SH-SY5Y (cell line): ENCODE data around the gene RSAD2.

Experiments used
- GATA2 ChIP-seq: IDR thresholded peaks from 2 replicates; pipeline ENCODE4 v1.6.1; 2011; ENCODE audit warnings: mild to moderate bottlenecking, low read depth, low read length
- GATA3 ChIP-seq: IDR thresholded peaks from 2 replicates; pipeline ENCODE4 v1.6.1; 2011; ENCODE audit warnings: low read depth, mild to moderate bottlenecking, low read length, moderate library complexity

RSAD2 gene

DNA sequence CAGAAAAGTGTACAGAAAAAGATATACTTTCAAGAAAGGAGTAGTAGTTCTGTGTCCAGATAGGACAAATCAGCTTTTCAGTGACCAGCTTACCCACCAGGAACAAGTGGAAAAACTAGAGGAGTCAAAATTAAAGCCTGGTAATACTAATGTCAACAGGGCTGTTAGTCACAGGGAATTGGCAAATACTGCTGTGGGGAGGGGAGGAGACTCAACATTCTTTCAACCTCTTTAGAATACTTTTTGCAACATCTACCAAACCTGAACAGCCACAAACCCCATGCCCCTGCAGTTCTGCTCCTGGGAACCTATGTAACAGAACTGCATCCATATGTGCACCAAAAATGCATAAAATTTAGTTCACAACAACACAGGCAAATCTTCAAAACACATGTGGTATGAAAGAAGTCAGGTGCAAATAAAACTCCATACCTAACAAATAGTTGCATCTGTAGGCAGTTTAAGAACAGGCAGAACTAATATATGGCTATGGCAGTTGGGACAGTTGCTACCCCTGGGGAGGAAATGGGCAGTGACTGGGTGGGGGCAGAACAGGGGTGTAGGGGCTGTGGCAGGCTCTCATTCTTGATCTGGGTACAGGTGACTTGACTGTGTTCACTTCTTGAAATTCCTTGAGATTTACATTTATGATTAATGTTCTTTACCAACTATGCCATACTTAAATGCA, 21.6 kb upstream of the RSAD2 start:
- TF ChIP-seq GATA2 (no peak), GATA3 (no peak)

DNA sequence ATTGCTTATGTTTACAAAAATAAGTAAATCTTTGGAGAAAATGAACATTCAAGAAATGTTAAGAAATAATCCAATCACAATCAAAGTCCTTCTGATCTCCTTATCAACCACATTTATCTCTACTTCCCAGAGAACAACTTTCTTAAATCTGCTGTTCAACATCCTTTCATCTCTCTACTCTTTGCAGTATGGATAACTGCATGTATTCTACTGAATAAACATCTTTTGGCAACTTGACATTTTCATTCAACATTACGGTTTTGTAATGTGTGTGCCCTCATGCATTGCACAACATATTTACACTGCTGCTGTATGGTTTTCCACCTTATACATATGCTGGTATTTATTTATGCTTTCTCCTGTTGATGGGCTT, 21.0 kb upstream of the RSAD2 start:
- TF ChIP-seq GATA2: no peak
- no peak for TF ChIP-seq GATA3

DNA sequence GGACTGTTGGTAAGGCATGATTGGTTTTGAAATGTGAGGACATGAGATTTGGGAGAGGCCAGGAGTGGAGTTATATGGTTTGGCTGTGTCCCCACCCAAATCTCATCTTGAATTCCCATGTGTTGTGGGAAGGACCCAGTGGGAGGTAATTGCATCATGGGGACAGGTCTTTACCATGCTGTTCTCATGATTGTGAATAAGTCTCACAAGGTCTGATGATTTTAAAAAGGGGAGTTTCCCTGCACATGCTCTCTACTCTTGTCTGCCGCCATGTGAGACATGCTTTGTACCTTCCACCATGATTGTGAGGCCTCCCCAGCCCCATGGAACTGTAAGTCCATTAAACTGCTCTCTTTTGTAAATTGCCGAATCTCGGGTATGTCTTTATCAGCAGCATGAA, 17.3 kb upstream of the RSAD2 start:
- no peak for TF ChIP-seq GATA3
- no peak for TF ChIP-seq GATA2

DNA sequence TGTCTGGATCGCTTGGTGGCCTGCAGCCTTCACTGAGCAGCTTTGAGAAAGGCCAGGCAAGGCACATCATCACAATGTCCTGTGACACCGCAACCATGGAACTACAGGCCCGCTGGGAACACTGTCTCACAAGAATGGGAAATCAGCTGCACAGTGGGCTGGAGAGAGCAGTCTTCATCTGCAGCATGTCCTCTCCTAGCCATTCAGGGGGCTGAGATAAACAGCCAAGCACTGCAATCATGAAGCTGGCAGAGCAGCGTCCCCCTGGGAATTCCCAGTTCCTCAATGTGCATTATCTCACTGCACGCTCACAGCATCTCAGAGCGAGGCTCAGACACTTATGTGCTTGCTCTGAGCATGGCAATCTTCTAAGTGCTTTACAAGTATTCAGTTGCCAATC, 13.8 kb upstream of the RSAD2 start:
- TF ChIP-seq GATA2 (no peak), GATA3 (no peak)

DNA sequence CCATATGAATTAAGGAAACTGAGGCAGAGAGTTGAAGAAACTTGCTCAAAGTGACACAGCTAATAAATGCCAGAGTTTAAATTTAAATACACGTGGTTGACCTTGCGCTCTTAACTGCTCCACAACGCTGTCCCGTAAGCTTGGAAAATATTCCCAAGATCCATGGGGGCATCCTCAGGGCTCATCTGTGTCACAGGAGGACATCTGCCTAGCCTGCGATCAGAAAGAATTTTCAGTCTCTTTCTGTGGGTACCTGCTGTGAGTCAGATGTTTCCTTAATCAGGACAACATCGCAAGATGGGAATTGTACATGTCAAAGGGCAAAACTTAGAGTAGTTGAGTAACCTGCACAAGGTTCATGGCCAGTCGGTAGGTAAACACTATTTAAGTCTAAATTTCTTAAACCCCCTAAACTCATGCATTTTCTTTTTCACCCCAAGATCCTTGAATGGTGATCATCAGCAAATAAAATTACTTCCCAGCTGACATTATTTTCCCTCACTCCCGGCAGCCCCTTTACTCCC, 13.3 kb upstream of the RSAD2 start:
- TF ChIP-seq GATA2: no peak
- no peak for TF ChIP-seq GATA3

DNA sequence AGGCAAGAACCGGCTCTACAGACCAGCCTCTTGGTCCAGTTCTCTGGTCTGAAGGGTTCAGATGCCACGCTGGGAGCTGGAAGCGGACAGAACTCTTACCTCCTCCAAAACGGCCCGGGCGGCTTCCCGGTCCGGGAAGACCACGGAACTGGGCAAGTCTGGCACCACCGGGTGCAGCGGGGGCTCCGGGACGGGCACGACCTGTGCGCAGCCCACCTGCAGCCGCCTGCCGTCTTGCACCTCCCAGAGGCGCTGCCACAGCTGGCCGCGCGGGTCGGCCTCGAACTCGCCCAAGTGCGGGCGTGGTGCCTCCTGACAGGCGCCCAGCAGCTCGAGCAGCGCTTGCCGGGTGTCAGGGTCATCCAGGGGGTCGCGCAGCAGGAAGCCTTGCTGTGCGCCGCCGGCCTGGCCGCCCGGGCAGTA, 12.6 kb upstream of the RSAD2 start:
- TF ChIP-seq GATA3 (no peak), GATA2 (no peak)

DNA sequence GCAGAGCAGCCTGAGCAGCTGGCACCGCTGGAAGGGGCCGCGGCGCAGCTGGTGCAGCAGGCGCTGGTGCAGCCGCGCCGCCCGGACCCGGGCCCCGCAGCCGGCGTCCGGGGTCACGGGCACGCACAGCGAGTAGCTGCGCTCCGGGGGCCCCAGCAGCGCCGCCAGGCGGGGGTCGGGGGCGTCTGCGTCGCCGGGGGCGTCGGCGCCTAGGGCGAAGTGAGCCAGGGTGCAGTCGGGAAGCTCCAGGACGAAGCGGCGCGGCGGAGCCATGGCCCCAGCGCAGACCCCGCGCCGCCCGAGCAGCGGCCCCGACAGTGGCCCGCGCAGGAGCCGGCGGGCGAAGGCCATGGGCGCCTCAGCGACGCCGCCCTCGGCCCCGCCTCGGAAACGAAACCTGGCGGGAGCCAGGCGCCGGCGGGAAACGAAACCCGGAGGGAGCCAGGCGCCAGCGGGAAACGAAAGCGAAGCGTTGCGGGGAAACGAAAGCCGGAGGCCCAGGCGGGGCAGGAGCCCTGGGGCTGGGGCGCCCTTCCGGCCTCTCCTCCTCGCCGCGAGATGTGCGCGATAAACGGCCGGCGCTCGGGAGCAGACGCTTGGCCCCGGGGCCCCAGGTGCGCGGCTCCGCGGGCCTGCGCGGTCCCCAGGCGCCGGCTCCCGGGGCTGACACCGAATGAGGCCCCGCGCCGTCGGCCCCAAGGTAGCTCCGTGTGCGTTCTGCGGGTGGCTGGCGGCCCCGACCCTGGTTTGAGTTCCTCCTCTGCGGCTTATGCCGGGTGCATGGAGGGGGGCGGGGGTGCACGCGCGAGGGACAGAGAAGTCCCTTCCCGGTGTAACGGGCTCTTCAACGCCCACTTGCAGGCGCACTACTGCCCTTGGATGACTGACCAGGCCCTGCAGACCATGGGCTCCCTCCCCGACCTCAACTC, 12.0 kb upstream of the RSAD2 start, which contains the start of gene CMPK2:
CMPK2 (minus strand) TSS at position 562 of the 929 bp plus-strand sequence; CDS start at position 351, 211 bp downstream.
- TF ChIP-seq GATA2: peak; percentile 93
- no peak; the same call in 1 of the 2 replicates for TF ChIP-seq GATA3

DNA sequence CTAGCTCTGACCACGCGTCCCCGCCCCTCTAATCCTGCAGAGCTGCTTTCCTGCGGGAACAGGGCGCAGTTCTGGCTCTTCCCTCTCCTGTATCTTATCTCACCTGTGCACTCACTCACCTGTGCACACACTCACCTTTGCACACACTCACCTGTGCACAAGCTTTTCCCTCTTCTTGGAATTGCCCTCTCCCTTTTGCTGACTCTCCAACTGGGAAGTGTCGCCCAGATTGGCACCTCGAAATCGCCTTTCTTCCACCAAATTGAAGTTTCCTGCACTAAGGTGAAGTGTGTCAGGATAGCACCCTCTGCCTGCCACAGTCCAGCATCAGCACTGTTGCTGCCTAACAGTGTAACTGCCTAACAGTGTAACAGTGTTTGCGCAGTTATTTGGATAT, 11.3 kb upstream of the RSAD2 start:
- TF ChIP-seq GATA2: no peak
- TF ChIP-seq GATA3: no peak

DNA sequence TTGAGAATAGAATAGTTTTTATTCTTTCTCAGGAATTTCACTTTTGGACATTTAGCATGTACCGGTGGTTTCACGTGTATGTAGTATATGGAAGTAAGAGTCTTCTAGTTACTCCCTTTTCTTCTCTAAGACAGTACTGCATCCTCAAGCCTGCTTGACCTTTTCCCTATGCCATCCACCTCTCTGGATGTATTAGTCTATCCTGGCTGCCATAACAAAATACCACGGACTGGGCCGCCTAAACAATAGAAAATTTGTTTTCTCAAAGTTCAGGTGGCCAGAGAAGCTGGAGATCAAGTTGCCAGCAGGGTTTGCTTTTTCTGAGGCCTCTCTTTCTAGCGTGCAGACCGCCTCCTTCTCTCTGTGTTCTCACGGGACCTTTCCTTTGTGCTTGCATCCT, 10.6 kb upstream of the RSAD2 start:
- TF ChIP-seq GATA3 (no peak), GATA2 (no peak)

DNA sequence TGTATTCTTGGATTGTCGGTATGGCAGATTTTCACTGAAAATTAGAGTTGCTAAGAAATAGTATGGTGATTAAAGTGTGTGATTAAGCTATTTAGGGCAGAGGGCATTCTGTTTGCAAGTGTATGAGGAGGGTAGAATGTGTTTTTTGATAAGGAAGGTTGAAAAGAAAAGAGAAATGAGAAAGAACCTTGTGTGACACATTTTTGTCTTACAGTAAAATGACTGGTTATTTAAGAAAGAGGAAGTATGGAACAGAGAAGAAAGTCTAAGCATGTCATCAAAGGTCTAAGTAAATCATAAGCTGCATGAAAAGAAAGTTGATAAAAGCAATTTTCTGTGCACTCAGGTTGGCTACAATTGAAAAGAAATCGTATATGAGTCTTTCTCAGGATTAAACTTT, 5.2 kb upstream of the RSAD2 start:
- TF ChIP-seq GATA3 (no peak), GATA2 (no peak)

DNA sequence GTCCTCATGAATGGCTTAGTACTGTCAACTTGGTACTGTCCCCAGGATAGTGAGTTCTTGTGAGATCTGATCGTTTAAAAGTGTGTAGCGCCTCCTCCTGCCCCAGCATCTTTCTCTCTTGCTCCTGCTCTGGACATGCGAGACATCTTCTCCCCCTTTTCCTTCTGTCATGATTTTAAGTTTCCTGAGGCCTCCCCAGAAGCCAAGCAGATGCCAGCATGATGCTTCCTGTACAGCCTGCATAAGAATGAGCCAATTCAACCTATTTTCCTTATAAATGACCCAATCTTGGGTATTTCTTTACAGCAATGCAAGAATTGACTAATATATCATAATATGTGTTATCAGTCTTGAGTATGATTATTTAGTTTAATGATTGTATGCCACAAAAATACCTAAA, 3.5 kb upstream of the RSAD2 start:
- TF ChIP-seq GATA3: no peak
- TF ChIP-seq GATA2: no peak

DNA sequence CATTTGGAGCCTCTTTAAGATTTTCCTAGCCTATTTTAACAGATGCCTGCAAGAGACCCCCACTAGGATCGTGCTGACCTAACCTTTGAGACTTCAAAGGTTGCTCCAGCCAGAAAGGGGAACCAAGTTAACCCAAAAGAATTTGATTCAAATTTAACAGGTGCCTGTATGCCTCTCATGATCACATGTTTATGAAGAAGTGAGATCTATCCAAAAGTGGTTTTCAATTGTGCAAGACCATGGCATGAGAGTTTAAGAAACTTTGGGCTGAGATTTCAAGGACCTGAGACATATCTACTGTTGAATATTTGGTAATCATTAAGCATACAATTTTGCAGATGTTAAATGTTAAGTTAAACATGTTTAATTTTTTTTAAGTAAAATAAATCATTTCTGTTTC, 1.3 kb upstream of the RSAD2 start:
- TF ChIP-seq GATA3 (no peak), GATA2 (no peak)

DNA sequence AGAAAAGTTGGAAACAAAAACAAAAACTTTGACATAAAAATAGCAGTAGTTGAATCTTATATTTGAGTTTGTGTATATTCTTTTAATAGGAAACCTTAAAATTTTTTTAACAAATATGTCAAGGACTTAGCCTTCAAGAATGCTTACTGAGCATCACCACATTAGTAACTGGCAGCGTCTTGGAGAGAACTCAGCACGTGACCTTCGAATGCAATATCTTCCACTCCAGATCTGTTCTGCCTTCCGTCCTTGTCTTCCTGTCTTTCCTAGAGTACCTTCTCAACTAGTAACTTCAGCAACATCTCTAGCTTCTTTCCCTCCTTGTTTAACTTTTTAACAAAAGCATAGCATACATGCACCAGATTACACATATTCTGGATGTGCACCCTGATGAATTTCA, 972 bp downstream of the RSAD2 start:
- no peak for TF ChIP-seq GATA2
- no peak for TF ChIP-seq GATA3

DNA sequence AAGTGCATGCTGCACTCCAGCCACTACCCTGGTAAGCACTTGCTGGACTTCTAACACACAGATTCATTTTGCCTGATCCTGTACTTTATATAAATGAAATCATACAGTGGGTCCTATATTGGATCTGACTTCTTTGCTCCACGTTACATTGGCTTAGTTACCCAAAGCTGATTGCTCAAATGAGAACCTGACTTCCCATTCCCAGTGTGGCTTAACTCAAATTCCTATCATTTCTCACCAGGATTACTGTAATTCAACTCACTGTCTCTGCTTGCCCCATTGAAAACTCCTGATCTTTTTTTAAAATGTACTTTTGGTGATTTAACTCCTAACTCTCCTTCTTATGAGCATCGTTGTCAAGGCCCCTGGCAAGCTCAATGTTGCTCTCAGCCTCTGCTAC, 1.4 kb downstream of the RSAD2 start:
- TF ChIP-seq GATA3: no peak

DNA sequence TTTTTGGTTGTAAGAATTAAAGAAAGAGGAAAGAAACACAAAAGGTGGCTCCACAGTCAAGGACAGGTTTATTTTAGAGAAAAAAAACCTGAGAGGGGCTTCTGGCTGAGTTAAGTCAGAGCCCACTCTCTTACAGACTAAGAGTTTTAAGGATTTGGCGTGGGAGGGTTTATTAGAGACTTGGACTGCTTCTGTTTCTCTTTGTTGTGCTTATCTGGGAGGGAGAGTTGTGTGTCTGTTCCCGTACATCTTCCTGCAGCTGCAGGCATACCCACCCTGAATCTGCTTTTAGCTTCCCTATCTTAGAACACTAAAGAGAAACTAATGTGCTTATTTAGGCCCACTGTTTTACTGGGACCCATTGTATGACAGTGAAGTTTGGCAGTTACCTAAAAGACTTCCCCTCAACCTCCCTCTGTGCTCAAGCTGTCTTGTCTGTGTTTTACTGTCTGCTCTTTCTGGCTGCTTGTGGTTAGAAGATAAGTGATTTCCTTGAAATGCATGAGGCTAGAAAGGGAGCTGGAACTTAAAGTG, 2.7 kb downstream of the RSAD2 start:
- TF ChIP-seq GATA2: no peak
- TF ChIP-seq GATA3: no peak

DNA sequence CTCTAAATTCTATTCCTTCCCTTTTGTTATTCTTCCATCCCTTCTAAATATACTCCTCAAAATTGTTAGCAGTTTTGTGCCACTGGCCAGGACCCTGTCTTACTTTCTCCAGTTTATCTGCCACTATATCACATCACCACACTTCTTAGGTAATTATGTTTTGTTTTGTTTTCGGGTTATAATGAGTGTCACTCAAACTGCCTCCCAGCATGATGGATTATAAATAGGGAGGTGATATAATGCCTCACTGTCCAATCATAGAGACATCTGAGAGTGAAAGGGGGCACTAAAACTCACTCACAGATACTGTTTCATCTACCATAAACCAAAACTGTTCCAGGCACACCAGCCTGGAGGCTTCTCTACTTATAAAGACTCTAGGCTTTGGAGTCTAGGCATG, 3.5 kb downstream of the RSAD2 start:
- no peak for TF ChIP-seq GATA2
- TF ChIP-seq GATA3: no peak
